Spinal cord (tissue), 10 donors: ENCODE measurements around the gene POLR1A. TPM values are rescaled to one million over a fixed set of nuclear protein-coding genes. Genes with fewer than 3 reads are reported as not detected.

Experiments
- DNase-seq, 6 donors: peaks; one replicate each; pipeline versions ENCODE4 v3.0.0 to v3.0.0-alpha.2; 2013 to 2015; ENCODE audit warnings: low spot score in 6 of 6, low read depth in 4 of 6
- H3K27ac ChIP-seq: one replicate; pipeline ENCODE4 v1.5.1; 2013; ENCODE audit warnings: low read depth, low read length, control low read depth
- H3K27me3 ChIP-seq: one replicate; pipeline ENCODE4 v1.6.1; 2013; ENCODE audit warnings: low read length; ENCODE audit not compliant: control insufficient read depth, insufficient read depth
- H3K36me3 ChIP-seq: one replicate; pipeline ENCODE4 v1.6.1; 2013; ENCODE audit warnings: low read length; ENCODE audit not compliant: control insufficient read depth, insufficient read depth
- H3K4me1 ChIP-seq: one replicate; pipeline ENCODE4 v1.6.1; 2013; ENCODE audit warnings: low read length; ENCODE audit not compliant: control insufficient read depth, insufficient read depth
- H3K4me3 ChIP-seq: one replicate; pipeline ENCODE4 v1.5.1; 2013; ENCODE audit warnings: low read depth, low read length, control low read depth
- H3K9me3 ChIP-seq: one replicate; pipeline ENCODE4 v1.6.1; 2013; ENCODE audit warnings: low read length; ENCODE audit not compliant: control insufficient read depth, insufficient read depth
- whole genome bisulfite sequencing: methylation state at CpG from one replicate; pipeline ENCODE4 v1.1.5; 2013; ENCODE audit warnings: missing lambda C conversion rate; ENCODE audit not compliant: insufficient coverage; 5-methylcytosine and 5-hydroxymethylcytosine counted together
- polyA plus RNA-seq, 2 donors: library from polyadenylated mRNA; unstranded; fragments of 120-200 nt; gene quantifications; one replicate each; pipeline ENCODE4 v1.2.1, GENCODE V29; 2013; ENCODE audit not compliant: insufficient read length in 2 of 2
- total RNA-seq, 2 donors: library from RNA; depleted of rRNA in 1 of 2; stranded (reverse); fragments of 120-200 nt in 1 of 2; fragments of >200 nt in 1 of 2; gene quantifications; one replicate each; pipeline versions ENCODE4 v1.2.3 to v1.2.4, GENCODE V29; 2013 to 2014
- donor health status: healthy.

POLR1A gene
- total and polyA plus RNA-seq, 4 donors = 11.1 to 22.4 (median 17.6) TPM

GRCh38 chr2:86044614-86045013 is 61.1 kb downstream of the POLR1A start:
- H3K36me3 ChIP-seq = peaks cover 85% of the 10 kb centered on the region

GRCh38 chr2:86044045-86044444 is 61.6 kb downstream of the POLR1A start:
- no peak for DNase-seq
- WGBS = 97% methylated on average over 11 of the region's 12 CpGs
- H3K4me3 ChIP-seq = no peak overlapping the region

More at GRCh38 chr2:86044614-86045013, 61.1 kb downstream of the POLR1A start:
- 100% methylated on average over 4 of the region's 4 CpGs for WGBS
- Histone ChIP-seq H3K9me3 (no peaks in the 10 kb centered on the region), H3K27ac (no peak overlapping the region), H3K4me1 (peaks cover 4% of the 10 kb centered on the region), H3K4me3 (no peak overlapping the region), H3K27me3 (no peaks in the 10 kb centered on the region)
- no peak for DNase-seq

GRCh38 chr2:86042256-86043168 is 63.2 kb downstream of the POLR1A start:
- H3K36me3 ChIP-seq = peaks cover 80% of the 10 kb centered on the region

More at GRCh38 chr2:86044045-86044444, 61.6 kb downstream of the POLR1A start:
- Histone ChIP-seq H3K9me3 (no peaks in the 10 kb centered on the region), H3K36me3 (peaks cover 87% of the 10 kb centered on the region), H3K27ac (no peak overlapping the region), H3K27me3 (no peaks in the 10 kb centered on the region), H3K4me1 (peaks cover 4% of the 10 kb centered on the region)

DNA sequence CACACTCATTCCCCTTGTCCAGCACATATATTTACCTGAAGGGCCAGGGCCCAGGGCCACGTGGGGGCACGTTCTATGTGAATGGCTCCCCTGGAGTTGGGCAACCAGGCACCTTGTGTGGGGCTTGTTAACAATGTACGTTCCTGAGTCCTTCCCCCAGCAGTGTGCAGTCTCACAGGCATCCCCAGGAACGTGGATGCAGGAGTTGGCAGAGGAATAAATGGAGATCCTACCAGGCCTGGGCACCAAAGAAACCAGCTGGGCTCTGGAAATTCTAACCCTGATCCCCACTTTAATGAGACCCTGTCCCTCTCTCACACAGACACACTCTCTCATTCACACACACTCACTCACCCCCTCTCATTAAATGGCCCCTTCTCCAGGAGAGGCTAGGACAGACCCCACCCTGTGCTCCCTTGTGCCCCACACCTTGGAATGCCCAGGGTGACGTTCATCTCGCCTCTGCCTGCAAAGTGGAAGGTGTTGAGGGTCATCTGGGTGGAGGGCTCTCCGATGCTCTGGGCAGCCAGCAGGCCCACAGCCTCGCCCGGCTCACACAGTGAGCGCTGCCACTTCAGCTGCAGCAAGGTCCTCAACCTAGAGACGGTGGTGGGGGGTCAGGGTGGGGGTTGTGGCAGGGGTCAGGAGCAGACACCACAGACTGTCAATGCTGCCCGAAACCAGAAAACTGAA is 65.6 kb downstream of the POLR1A start:
- no peak for DNase-seq
- Histone ChIP-seq H3K4me3 (no peak overlapping the region), H3K27ac (no peak overlapping the region), H3K36me3 (peaks cover 73% of the 10 kb centered on the region), H3K4me1 (peaks cover 36% of the 10 kb centered on the region), H3K27me3 (no peaks in the 10 kb centered on the region), H3K9me3 (no peaks in the 10 kb centered on the region)
- 91% methylated on average over 9 of the region's 12 CpGs for WGBS

More at GRCh38 chr2:86042256-86043168, 63.2 kb downstream of the POLR1A start:
- H3K4me1 ChIP-seq = peaks cover 15% of the 10 kb centered on the region
- H3K4me3 ChIP-seq = no peak overlapping the region
- DNase-seq = no peak
- 97% methylated on average over 10 of the region's 12 CpGs for WGBS
- H3K27ac ChIP-seq = no peak overlapping the region
- no peaks in the 10 kb centered on the region for H3K27me3 ChIP-seq
- H3K9me3 ChIP-seq = no peaks in the 10 kb centered on the region

DNA sequence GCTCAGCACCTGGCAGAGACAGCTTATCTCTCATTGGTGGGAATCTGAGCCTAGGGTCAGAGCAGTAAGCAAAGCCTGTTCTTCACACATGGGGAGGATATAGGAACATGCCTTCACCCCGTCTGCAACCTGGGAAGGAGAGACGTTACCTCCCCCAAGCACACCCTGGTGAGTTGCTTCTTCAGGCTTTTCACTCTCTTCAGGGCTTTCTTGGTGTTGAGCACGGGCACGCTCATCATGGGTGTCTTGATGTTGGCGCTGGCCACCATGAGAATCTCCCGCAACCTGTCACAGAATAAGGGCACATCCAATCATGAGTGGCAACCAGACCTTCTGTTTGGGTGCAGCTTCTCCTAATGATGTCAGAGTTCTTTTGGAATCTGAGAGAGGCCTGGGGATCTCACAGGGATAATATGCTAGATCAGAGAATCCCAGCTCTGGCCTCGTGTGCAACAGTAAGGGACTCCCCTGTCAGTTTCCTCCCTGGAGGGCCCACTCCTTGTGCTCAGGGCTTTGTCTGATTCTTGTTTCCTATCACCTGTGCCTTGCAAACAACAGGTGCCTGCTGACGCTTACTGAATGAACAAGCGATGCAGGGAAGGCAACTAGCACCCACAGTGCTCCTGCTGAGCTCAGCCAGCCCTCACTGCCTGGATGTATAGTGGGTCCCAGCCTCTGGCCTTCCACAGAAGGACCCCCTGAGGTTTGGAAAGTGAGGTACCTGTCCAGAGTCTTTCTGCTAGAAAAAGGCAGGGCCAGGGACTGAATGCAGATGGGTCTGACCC is 66.3 kb downstream of the POLR1A start:
- H3K4me3 ChIP-seq = no peak overlapping the region
- H3K27me3 ChIP-seq = no peaks in the 10 kb centered on the region
- peaks cover 70% of the 10 kb centered on the region for H3K36me3 ChIP-seq
- no peaks in the 10 kb centered on the region for H3K9me3 ChIP-seq
- no peak overlapping the region for H3K27ac ChIP-seq
- no peak for DNase-seq
- 97% methylated on average over 9 of the region's 9 CpGs for WGBS
- peaks cover 36% of the 10 kb centered on the region for H3K4me1 ChIP-seq

- Histone ChIP-seq H3K27ac (peak overlapping the region; percentile 82), H3K36me3 (peaks cover 70% of the 10 kb centered on the region), H3K9me3 (no peaks in the 10 kb centered on the region), H3K27me3 (no peaks in the 10 kb centered on the region), H3K4me1 (peaks cover 40% of the 10 kb centered on the region), H3K4me3 (no peak overlapping the region)
- DNase-seq = no peak
- 85% methylated on average over 12 of the region's 12 CpGs for WGBS
Measured at GRCh38 chr2:86038291-86039081, 67.2 kb downstream of the POLR1A start.

- WGBS = 80% methylated on average over 6 of the region's 7 CpGs
- DNase-seq = no peak
- Histone ChIP-seq H3K27ac (peak overlapping the region; percentile 82), H3K9me3 (no peaks in the 10 kb centered on the region), H3K27me3 (no peaks in the 10 kb centered on the region), H3K4me1 (peaks cover 40% of the 10 kb centered on the region), H3K4me3 (no peak overlapping the region), H3K36me3 (peaks cover 70% of the 10 kb centered on the region)
Measured at GRCh38 chr2:86037795-86038192, 67.9 kb downstream of the POLR1A start.

- WGBS = 52% methylated on average over 10 of the region's 12 CpGs
- H3K4me3 ChIP-seq = no peak overlapping the region
- H3K27ac ChIP-seq = peak overlapping the region; percentile 82
- peak in 1 of 6 donors; percentile 38 for DNase-seq
- H3K36me3 ChIP-seq = peaks cover 68% of the 10 kb centered on the region
- H3K4me1 ChIP-seq = peaks cover 40% of the 10 kb centered on the region
- no peaks in the 10 kb centered on the region for H3K27me3 ChIP-seq
- no peaks in the 10 kb centered on the region for H3K9me3 ChIP-seq
Measured at GRCh38 chr2:86037141-86037794, 68.4 kb downstream of the POLR1A start.
